Ovary (tissue), 3 donors: ENCODE data around the gene ZBED4.

Source experiments
- CTCF ChIP-seq, 3 donors: fragments of 450-650 bp in 2 of 3; fragments of 200-600 bp in 1 of 3; IDR thresholded peaks; one replicate each; pipeline versions ENCODE4 v1.5.1 to v1.8.0; 2016 to 2022; ENCODE audit warnings: antibody characterized with exemption in 3 of 3, mild to moderate bottlenecking in 1 of 3
- EP300 ChIP-seq: sonication (generic); formaldehyde crosslinking; IDR thresholded peaks from one replicate; pipeline ENCODE4 v1.6.1; 2017; ENCODE audit warnings: antibody characterized with exemption
- POLR2A ChIP-seq: fragments of 450-650 bp; IDR thresholded peaks from one replicate; pipeline ENCODE4 v1.6.1; 2017; ENCODE audit warnings: antibody characterized with exemption, mild to moderate bottlenecking, moderate library complexity
- donor health status: DM: no; HTN: no; CAD: no.

- TF ChIP-seq POLR2A (no peak), EP300 (no peak), CTCF (IDR thresholded peaks at IDR 0.05) (no peak)
These were observed 42.6 kb downstream of the ZBED4 start for GRCh38 chr22:49896201-49896600.
